SIG-M5 treated with dmso at 0.1 percent for 504 hours (cell line): ENCODE data around the gene BTBD10.

ENCODE experiments used
- DNase-seq: peaks from one replicate; lab custom pipeline; 2025; ENCODE audit not compliant: unreplicated experiment; lab: John Stamatoyannopoulos, UW

BTBD10 gene

GRCh38 chr11:13462901-13463778 lies at the start of gene BTBD10:
TSS of gene BTBD10 (minus strand) at chr11:13463222. CDS start at chr11:13445124, 18,098 bp downstream.
- DNase-seq, result peak; percentile 84

DNA sequence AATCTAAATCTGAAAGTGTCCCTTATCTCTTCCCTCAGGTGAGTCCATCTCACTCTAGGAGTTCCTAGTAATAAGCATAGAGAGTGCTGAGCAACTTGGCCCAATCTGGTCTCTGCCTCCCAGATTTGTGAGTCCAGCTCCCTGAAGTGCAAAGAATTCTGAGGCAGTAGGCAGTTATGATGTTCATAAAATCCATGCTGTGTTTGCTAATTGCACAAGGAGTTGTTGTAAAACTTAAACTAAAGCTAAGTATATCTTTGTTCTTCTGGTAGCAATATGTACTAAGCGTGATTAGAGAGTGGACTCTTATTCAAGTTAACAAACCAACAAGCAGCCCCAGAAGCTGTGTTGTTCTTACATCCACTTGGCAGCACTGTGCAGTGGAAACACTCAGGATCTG lies 40.4 kb upstream of the BTBD10 start:
- no peak for DNase-seq

DNA sequence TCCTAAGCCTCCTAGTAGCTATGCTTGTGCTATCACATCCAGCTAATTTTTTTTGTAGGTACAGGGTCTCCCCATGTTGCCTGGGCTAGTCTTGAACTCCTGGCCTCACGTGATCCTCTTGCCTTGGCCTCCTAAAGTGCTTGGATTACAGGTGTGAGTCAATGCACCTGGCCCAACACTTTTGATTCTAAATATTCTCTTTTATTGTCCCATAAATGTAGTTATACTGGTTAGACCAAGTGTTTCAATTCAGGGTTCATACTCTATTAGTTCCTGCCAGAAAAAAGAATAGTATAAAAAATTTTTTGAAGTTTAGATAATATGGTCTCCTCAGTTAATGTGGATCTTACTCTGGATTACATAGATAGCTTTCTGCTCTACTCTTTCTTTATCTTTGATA lies 39.5 kb upstream of the BTBD10 start:
- DNase-seq, result no peak

DNA sequence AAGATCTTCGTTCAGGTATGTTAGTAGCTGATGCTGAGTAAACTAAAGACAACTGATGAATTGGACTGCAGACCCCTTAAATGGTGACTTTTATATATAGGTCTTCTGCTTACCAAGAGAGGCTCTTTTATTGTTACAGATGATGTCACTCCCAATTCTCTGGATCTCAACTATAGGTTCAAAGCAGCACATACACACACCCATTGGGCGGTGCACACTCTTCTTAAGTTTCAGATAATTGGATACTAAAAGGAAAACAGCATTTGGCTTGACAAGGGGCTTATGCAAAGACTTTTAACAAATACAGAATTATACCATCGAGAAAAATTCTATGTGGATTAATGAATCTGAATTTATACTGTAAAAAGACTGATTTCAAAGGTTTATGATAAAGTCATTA lies 32.9 kb upstream of the BTBD10 start, which contains the start of gene PTH:
TSS of gene PTH (minus strand) at position 69 of the 400 bp plus-strand sequence. CDS start 3,142 bp downstream, outside the sequence.
- DNase-seq, result no peak

DNA sequence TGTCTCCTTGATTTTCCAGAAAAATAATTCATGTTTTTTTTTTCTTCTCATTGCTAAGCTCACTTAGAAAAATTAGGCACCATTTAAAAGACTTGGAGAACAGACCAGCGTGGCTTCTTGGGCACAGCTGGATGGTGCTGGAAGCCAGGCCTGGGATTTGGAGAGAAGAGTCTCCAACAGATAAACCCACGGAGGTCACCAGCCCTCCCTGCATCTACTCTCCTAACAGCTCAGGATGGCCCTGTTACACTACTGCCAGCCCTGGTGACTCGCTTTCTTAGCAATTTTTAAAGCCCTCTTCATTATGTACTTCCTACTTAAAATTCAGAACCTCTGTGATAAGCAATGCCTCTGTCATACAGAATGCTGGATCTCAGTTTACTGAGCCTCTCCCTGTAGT lies 31.0 kb upstream of the BTBD10 start:
- DNase-seq, result no peak

GRCh38 chr11:13487661-13488030 lies 24.6 kb upstream of the BTBD10 start:
- DNase-seq, result no peak

DNA sequence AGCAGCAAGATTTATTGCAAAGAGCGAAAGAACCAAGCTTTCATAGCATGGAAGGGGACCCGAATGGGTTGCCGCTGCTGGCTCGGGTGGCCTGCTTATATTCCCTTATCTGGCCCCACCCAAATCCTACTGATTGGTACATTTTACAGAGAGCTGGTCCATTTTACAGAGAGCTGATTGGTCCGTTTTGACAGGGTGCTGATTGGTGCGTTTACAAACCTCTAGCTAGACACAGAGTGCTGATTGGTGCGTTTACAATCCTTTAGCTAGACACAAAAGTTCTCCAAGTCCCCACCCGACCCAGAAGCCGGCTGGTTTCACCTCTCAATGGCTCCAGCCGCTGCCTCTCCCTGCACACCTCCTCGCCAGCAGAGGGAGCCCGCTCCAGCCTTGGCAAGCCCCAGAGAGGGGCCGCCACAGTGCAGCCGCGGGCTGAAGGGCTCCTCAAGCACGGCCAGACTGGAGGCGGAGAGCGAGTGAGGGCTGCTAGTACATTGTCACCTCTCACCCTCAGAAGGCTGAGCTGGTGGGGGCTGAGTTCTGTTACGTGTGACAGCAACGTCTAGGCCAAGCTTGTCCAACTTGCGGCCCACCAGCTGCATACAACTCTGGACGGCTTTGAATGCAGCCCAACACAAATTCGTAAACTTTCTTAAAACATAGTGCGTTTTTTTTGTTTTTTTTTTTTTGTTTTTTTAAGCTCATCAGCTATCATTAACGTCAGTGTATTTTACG lies 24.1 kb upstream of the BTBD10 start:
- DNase-seq, result peak; percentile 4

GRCh38 chr11:13480198-13480597 lies 17.2 kb upstream of the BTBD10 start:
- no peak for DNase-seq

GRCh38 chr11:13479688-13480087 lies 16.7 kb upstream of the BTBD10 start:
- no peak for DNase-seq

DNA sequence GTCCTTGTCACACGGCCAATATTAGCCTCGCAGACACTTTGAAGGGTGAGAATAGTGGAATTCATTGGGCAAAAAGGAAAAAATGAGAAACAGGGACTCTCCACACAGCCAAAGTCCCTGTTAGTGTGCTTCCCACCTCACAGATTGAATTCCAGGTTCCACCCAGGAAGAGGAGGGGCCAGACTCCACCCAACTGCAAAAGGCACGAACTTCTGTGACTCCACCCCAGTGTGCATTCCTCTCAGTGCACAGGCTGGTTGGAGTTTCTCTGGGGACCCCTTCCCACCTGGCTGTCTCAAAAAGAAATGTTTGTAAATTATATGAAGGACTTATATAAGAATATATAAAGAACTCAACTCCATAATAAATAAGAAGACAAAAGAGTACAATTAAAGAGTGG lies 12.1 kb upstream of the BTBD10 start:
- DNase-seq, result no peak

DNA sequence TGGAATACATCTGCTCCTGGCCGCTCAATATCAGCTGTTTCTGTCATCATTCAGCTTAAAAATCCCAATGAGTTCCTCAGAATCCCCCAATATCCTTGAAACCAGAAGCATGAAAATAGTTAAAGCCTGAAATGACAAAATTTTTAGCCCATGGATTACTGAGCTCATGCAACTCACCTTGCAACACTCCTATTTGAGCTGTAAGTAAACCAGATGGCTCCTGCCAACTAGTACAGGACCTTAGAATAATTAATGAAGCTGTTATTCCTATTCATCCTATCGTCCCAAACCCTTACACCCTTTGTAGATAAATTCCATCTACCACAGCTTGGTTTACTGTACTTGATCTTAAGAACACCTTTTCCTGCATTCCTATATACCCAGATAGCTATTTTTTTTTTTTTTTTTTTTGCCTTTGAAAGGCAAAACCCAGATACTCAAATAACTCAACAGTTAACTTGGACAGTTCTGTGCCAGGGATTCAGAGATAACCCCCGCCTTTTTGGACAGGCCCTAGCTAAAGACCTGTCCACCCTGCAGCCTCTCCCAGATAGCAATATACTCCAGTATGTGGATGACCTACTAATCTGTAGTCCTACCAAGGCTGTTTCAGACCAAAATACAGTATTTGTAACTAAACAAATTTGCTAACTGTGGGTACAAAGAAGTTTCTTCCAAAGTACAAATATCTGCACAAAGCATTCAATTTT lies 10.1 kb upstream of the BTBD10 start:
- no peak for DNase-seq

GRCh38 chr11:13468750-13469149 lies 5.7 kb upstream of the BTBD10 start:
- no peak for DNase-seq

- DNase-seq, result peak; percentile 35
Measured at GRCh38 chr11:13465909-13466371, 2.9 kb upstream of the BTBD10 start.

DNA sequence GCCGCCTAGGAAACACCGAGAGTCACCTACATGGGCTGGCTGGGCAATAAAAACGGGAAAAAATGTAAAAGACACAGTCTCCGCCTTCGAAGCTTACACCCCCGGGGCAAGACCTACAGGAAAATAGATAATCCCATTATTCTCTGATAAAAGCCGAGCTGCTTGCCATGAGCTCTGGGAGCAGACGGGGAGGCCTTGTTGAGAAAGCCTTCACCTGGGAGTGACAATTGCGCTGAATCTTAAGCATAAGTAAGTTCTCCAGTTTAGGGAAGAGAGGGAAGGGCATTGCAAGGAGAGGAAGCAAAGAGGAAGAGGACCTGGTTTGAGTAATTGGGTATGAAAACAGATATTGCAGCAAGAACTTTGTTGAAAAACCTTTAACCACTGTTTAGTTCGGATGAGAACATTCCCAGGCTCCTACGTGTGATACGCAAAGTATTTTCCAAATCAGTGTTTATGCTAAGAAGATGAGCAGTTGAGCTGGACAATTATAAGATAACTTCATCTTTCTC lies 813 bp upstream of the BTBD10 start:
- no peak for DNase-seq

DNA sequence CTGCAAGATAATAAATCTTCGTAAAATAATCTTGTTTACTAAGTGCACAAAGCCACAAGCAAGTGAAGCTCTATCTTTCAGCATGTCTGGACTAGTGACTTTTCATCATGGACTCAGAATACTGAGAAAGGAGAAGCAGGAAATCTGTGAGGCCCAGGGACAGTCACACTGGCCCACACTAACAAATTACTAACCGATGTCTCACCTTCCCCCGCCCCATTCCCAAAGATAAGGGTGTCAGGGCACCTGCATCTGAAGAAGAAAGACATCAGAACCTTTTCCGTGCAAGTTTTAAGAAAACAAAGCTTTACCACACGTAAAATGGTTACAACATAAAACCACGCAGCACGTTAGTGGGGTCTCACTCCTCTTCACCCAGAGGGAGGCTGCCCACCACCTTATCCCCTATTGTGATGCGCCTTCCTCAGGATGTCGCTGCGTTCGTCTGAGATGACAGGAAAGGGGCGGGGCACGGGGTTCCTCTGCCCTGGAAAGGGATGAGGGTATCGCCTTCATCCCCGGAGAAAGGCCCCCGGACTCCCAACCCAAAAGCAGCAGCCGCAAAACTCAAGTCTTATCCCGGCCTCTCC lies 616 bp downstream of the BTBD10 start:
- peak; percentile 21 for DNase-seq

DNA sequence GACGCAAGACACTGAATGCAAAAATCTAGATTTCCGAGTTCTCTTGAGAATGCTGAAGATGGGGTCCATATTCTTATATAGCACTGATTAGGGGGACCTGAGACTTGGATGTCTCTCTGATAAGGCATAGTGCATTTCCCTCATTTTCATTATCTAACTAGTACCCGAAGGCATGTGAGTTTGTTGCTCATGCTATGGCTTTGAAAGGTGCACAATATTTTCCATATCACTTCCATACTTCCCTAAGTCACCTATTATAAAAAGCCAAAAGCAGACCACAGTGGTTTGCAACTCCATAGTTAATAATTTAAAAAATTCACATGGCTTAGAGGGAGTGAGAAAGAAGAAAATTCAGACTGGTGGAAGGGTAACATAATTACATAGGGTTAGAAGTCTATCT lies 1.7 kb downstream of the BTBD10 start:
- no peak for DNase-seq

GRCh38 chr11:13450832-13451397 lies 12.1 kb downstream of the BTBD10 start:
- DNase-seq, result no peak

GRCh38 chr11:13449522-13449921 lies 13.5 kb downstream of the BTBD10 start:
- DNase-seq, result no peak

GRCh38 chr11:13448876-13449275 lies 14.1 kb downstream of the BTBD10 start:
- peak; percentile 50 for DNase-seq

DNA sequence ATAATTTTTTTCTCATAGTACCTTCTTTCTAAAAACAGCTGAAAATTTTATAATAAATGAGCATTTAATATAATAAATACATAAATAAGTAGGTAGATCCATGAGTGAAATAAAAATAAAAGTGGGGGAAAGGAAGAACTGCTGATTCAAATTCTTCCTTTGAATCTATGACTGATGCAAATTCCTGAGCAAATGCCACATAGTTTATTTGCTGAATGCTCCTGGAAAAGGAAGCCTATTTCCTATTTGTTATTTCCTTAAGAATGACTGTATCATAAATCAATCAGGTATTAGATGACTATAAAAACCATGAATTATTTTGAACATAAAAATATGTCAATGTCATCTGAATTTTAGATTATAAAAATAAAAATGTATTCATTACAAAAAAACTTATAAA lies 16.6 kb downstream of the BTBD10 start:
- no peak for DNase-seq
